Right lobe of liver (tissue), 4 donors: ENCODE data around the gene KCNMA1.

ENCODE experiments used
- POLR2A ChIP-seq: fragments of 450-650 bp; IDR thresholded peaks from one replicate; pipeline ENCODE4 v1.6.1; 2017; ENCODE audit warnings: antibody characterized with exemption, mild to moderate bottlenecking
- TF ChIP-seq, protein P1 (sequence below), 4 donors: fragments of 200-600 bp in 3 of 4; fragments of 450-650 bp in 1 of 4; IDR thresholded peaks; one replicate each; pipeline versions ENCODE4 v1.5.1 to v1.8.0; 2016 to 2022; ENCODE audit warnings: antibody characterized with exemption in 4 of 4, mild to moderate bottlenecking in 2 of 4
- donor health status: DM: no; HTN: no; CAD: no.
- donor health status: DM: no; HTN: no; CAD: no.
- donor health status: DM: no; HTN: yes; CAD: no.

DNA sequence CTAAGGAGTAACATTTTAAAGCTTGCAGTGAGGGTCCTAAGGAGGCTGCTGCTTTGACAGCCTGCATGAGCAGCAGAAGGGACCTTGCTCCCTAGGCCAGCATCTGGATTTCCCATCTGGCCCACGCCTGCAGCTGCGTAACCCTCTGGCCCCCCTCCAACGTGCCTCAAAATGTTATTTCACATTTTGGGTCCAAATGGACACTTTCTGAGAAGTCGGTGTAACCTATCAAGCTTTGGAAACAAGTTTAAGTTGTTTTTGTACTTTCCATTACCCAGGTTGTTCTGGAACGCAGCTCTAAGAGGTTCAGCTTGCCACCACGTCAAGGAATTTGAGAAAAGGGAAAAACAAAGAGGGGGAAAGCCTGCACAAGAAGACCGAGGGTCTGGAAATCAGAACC is 338.3 kb downstream of the KCNMA1 start:
- TF ChIP-seq, protein P1, sequence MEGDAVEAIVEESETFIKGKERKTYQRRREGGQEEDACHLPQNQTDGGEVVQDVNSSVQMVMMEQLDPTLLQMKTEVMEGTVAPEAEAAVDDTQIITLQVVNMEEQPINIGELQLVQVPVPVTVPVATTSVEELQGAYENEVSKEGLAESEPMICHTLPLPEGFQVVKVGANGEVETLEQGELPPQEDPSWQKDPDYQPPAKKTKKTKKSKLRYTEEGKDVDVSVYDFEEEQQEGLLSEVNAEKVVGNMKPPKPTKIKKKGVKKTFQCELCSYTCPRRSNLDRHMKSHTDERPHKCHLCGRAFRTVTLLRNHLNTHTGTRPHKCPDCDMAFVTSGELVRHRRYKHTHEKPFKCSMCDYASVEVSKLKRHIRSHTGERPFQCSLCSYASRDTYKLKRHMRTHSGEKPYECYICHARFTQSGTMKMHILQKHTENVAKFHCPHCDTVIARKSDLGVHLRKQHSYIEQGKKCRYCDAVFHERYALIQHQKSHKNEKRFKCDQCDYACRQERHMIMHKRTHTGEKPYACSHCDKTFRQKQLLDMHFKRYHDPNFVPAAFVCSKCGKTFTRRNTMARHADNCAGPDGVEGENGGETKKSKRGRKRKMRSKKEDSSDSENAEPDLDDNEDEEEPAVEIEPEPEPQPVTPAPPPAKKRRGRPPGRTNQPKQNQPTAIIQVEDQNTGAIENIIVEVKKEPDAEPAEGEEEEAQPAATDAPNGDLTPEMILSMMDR (IDR thresholded peaks at IDR 0.05) = no peak
- TF ChIP-seq POLR2A = no peak
